Fibroblast of peridontal ligament (primary cell): ENCODE data around the gene MIR17HG.
"Not testable (repeated sequence)": the region's sequence is repeated elsewhere in the genome, so short reads cannot be mapped to it uniquely, and the experiment has no call there.

Source experiments
- DNase-seq: peaks from one replicate; pipeline ENCODE4 v3.0.0-alpha.2; 2010; ENCODE audit errors: extremely low read depth

MIR17HG gene

GRCh38 chr13:91347202-91347995 is at the start of gene MIR17HG:
MIR17HG (plus strand) TSS chr13:91347687.
- peak; percentile 61 for DNase-seq

DNA sequence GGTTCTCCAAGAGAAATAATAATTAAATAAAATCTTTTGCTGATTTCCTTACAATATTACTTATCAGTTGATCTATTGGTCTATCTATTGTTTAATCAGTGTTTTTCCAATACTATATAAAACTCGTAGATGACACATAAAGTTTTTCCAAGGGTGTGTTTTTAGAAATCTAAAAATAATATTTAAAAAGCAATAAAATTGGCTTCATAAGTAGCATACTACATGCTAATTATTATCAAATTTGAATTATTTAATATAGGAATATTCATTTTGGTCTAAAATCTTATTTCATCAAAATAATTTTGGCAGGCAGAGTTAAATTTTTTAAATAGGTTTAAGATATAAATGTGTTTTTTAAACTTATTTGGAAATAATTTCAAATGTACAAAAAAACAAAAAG is 49.4 kb upstream of the MIR17HG start:
- DNase-seq: no peak

DNA sequence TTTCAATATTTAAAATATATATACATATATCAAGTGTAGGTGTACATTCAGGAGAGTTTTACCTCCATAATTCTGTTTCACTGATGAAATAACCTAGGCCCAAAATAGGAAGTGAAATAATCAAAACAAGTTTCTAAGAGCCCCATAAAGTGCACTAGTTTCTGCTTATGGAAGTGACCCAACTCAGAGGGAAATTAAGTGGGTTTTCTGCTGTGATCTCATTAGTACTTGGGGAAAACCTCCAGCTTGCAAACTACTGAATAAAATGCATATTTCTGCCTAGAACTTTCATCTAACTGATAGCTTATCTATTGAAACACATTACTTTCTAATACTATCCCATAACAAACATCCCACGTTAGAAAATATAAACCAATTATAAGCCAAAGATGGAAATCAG is 45.4 kb upstream of the MIR17HG start:
- DNase-seq: no peak

- DNase-seq: no peak
These were observed 44.5 kb upstream of the MIR17HG start for GRCh38 chr13:91303031-91303430.

DNA sequence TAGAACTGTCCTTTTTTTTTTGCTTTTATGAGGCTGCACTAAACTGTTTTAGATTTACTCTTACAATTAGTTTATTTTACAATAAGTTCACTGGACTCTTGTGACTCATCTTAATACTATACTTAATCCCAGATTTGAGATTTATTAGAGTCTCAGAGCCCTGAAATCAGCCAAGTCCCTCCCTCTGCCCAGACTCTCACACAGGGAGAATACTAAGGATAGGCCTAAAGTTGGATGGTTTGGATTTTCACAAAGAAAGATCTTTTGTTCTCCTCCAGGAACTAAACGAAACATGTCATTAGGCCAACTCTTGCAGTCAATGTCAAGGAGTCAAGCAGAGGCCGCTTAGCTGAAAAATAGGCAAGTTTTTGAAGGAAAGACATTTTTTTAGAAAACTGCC is 42.7 kb upstream of the MIR17HG start:
- no peak for DNase-seq

GRCh38 chr13:91305652-91306051 is 41.8 kb upstream of the MIR17HG start:
- no peak for DNase-seq

DNA sequence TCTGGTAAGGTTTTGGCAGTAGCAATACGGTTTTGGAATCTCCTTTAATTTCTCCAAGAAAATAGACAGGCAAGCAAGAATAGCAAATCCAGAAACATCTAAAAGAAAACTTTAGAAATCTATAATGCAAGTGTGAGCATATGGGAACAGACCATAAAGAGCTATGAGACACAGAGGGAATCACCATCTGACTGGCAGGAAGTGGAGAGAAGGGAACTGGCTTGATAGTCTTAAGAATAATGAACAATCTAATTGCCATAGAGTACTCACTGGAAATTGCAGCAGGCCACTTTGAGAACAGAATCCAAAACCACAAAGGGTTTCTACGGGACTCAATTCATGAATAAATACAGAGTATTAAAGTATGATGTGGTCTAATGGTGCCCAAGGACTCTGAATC is 39.6 kb upstream of the MIR17HG start:
- DNase-seq: no peak

DNA sequence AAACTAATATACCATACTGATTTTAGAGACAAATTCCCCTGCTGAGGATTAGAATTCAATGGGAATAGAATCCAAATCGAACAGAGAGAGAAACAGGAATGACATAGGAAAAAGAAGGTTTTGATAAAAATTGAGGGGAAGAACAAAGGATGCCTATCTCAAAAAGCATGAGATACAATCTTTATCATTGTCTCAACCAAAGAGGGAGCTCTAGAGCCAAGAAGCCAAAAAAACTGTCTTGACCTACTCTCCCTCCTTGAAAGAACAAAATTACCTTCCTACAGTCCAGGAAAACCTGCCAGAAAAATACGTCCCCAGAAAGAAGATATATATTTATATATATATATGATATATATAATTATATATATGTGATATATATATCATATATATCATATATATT is 39.2 kb upstream of the MIR17HG start:
- DNase-seq: no peak

DNA sequence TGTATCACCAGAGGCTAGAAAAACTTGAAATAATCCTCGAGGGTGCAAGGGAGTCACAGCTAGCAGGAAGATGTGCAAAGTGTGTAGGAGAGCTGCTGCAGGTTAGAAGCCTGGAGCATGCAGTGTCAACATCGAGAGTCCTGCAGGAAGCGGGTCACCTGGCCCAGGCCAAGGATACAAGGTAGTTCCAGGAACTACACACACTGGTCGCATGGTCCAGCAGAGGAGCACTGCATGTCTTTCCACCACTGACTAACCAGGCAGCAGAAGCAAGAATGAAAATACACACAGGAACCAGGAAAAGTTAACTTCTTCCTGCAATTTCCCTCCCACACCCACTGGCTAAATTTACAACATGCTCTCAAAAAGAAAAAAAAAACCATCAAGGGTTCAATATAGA is 36.0 kb upstream of the MIR17HG start:
- no peak for DNase-seq

DNA sequence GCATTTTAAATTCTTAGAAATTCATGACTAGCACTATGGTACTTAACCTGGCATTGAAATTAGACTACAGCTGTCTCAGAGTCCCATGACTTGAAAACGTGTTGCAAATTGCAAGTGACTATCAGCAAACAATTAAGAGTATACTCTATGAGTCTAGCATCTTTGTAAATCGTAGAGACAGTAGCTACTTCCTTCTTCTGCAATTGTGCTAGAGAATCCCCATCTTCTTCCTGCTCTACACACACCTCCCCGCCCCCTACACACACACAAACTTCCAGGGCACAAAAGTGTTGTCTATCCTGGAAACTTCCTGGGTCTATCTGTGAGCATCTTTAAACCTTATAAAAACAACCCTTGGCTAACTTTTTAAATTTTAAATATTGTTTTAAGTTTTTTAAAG is 35.2 kb upstream of the MIR17HG start:
- DNase-seq: no peak

- peak; percentile 7 for DNase-seq
These were observed 34.4 kb upstream of the MIR17HG start for GRCh38 chr13:91313103-91313502.

DNA sequence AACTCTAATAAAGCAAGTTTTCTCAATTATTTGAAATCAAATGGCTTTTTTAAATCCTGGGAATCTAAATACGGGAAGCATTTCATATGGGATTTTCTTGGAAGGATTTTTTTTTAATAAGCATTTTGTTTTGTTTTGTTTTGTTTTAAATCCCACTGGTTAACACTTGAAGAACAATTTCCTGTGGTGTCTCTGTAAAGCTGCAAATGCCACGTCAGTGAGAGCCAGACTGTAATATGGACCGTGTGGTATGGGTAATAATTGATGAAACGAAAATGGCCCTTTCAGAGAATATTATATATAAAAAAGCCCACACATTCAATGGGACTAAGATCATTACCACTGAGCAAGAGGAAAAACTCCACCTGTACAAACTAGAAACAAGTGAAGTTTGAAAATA is 33.9 kb upstream of the MIR17HG start:
- no peak for DNase-seq

DNA sequence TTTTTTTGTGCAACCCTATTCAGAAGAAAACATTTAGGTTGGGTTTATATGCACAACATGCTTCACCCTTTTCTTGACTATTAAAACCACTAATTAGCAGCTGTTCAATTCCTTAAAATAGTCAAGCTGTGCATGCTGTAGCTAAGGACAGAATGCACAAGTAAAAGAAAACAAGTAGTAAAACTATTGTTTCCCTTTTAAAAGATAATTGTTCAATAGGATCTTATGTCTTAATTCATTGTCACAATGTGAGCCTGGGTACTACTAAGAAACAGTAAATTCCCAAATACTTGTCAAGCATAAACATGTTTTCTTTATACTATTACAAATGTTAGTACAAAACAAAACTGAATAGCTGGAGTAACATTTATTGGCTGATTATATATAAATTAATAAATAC is 32.6 kb upstream of the MIR17HG start:
- no peak for DNase-seq

- DNase-seq: no peak
These were observed 28.6 kb upstream of the MIR17HG start for GRCh38 chr13:91318886-91319285.

- no peak for DNase-seq
These were observed 27.5 kb upstream of the MIR17HG start for GRCh38 chr13:91319996-91320395.

- DNase-seq: not testable (repeated sequence)
These were observed 26.5 kb upstream of the MIR17HG start for GRCh38 chr13:91320990-91321389.

DNA sequence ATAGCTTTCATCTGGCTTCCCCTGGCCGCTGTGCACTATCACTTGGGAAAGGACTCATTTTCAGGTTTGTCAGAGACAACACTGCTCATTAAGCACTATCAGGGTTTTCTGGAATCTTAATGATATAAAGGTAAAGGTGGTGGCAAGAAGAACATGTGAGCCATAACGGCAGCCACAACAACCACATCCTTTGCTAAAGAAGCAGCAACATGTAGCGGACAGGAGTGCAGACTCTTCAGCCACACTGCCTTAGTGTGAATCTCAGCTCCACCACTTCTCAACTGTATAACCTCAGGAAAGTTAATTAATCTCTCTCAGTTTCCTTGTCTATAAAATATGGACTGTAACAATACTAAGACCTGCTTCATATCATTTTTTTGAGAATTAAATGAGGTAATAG is 24.1 kb upstream of the MIR17HG start:
- no peak for DNase-seq

DNA sequence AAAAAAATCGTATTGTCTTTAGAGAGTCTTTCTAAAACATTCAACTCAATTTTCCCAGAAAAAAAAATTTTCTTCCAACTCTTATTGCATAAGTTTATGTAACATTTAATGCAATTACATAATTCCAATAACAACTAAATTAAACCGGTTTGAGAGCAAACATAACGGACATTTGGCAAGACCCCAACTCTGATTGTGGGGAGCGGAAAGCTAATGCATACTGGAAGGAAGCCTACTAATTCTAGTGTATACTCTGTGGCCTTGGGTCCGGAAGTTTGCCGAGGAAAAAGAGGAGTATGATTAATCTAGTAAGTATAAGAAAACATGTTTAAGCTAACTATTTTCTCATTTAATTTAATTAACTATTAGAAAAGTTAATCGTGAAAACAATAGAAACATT is 21.3 kb upstream of the MIR17HG start:
- DNase-seq: no peak

- DNase-seq: no peak
These were observed 18.8 kb upstream of the MIR17HG start for GRCh38 chr13:91328726-91329125.

GRCh38 chr13:91329733-91330132 is 17.8 kb upstream of the MIR17HG start:
- no peak for DNase-seq

- no peak for DNase-seq
These were observed 16.2 kb upstream of the MIR17HG start for GRCh38 chr13:91331047-91331915.

DNA sequence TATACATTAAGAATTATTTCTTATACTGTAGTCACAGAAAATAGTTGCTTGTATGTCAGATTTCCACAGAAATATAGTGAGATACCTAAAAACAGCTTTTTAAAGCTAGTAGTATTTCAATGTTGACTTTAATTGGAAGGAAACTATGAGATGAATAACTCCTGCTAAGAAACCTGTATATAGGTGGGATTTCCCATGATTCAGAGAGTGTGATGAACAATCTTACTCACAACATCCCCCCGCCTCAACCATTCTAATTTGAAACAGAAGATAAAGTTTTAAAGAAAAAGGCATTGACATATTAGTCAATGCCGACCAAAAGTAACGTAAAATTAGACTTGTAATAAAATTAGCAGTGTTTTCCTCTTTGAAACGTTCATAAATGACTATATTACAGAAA is 1.4 kb upstream of the MIR17HG start:
- DNase-seq: no peak

DNA sequence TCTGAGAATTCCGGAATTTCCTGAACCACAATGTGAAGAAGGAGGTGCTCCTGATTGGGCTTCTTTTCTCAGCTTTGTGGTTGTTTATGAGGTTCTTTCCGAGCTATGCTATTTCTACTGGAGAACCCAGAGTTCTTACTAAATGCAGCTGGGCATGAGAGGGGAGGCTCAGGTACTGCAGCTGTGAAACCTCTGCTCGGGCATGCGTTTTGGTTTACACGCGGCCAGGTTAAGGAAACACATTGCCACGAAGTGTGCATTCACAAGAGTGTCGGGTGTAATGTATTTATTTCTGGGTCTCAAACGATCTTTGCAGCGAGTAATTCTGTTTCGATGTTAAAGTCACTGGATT is 661 bp upstream of the MIR17HG start:
- DNase-seq: no peak
